ENCODE measurements around the gene TGFBR3L. TPM values are rescaled to one million over a fixed set of nuclear protein-coding genes. Genes with fewer than 3 reads are reported as not detected.

The TGFBR3L gene
- total and polyA plus RNA-seq, 2 of the 13 experiments (the other 11 are each of a cell fraction or from before 2014, with no cell fraction given): 0.20 to 1.0 TPM

DNA sequence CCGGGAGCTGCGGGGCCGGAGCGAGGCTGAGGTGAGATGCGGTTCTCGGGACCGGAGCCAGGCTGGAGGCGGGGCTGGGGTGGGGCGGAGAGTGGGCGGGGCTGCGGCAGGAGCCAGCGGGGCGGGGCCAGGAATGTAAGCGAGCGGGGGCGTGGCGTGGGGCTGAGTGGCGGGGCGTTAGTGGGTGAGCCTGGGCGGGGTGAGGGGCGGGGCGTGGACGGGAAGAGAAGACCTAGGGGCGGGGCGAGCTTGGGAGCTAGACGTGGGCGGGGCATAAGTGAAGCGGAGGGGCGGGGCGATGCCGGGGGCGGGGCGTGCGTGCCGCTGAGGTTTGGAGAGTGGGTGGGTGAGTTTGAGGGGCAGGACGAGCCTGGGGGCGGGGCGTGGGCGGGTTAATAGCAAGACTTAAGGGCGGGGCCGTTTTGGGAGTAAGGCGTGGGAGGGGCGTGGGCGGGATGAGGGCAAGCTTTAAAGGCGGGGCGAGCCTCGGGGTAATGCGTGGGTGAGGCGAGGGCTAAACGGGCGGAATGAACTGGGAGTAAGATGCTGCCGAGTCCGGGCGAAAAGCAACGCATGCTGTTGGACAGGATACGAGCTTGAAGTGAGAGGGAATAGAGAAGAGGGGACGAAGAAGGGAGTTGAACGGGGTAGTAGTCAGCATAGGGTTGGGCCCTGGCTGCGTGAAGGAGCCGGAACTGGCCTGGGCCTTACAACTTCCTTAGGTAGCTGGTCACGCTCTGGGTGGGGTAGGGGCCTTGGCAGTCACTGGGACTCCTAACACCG, 6.1 kb downstream of the TGFBR3L start (continued):
- TF ChIP-seq, protein P1, sequence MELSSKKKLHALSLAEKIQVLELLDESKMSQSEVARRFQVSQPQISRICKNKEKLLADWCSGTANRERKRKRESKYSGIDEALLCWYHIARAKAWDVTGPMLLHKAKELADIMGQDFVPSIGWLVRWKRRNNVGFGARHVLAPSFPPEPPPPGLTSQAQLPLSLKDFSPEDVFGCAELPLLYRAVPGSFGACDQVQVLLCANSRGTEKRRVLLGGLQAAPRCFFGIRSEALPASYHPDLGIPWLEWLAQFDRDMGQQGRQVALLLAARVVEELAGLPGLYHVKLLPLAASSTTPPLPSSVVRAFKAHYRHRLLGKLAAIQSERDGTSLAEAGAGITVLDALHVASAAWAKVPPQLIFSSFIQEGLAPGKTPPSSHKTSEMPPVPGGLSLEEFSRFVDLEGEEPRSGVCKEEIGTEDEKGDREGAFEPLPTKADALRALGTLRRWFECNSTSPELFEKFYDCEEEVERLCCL (CRISPR knock-in tag; IDR thresholded peaks at IDR 0.05; ENCODE audit: borderline replicate concordance): no peak
- TF ChIP-seq ZNF615 (CRISPR knock-in tag; IDR thresholded peaks at IDR 0.05; ENCODE audit: borderline replicate concordance) (no peak), ZNF180 (CRISPR knock-in tag; IDR thresholded peaks at IDR 0.05; ENCODE audit: borderline replicate concordance, low read depth) (no peak), ZNF788 (CRISPR knock-in tag; IDR thresholded peaks at IDR 0.05; ENCODE audit: borderline replicate concordance) (peak; percentile 45; the same call in 1 of the 2 replicates), REPIN1 (CRISPR knock-in tag; IDR thresholded peaks at IDR 0.05; ENCODE audit: borderline replicate concordance, low read depth) (no peak), ZNF816 (CRISPR knock-in tag; IDR thresholded peaks at IDR 0.05; ENCODE audit: borderline replicate concordance) (0 out of 2 replicates have a peak, but pooled peaks have one; percentile 1), PPARG (CRISPR knock-in tag; conservative IDR thresholded peaks at IDR 0.05) (no peak), ZNF556 (CRISPR knock-in tag; IDR thresholded peaks at IDR 0.05; ENCODE audit: borderline replicate concordance) (0 out of 2 replicates have a peak, but pooled peaks have one; percentile 11), EED (CRISPR knock-in tag; IDR thresholded peaks at IDR 0.05) (0 out of 2 replicates have a peak, but pooled peaks have one; percentile 35), ZNF75D (CRISPR knock-in tag; IDR thresholded peaks at IDR 0.05; ENCODE audit: borderline replicate concordance) (no peak), TEAD3 (CRISPR knock-in tag; optimal IDR thresholded peaks at IDR 0.05; ENCODE audit: borderline replicate concordance) (peak; percentile 21), SOX13 (IDR thresholded peaks at IDR 0.05) (no peak), SOX13 (CRISPR knock-in tag; conservative IDR thresholded peaks at IDR 0.05 in 1 of 2, IDR thresholded peaks at IDR 0.05 in 1 of 2) (no peak), KDM6A (CRISPR knock-in tag; IDR thresholded peaks at IDR 0.05; ENCODE audit: low read depth) (no peak), ZNF333 (CRISPR knock-in tag; IDR thresholded peaks at IDR 0.05; ENCODE audit: borderline replicate concordance) (no peak), FOXM1 (CRISPR knock-in tag; IDR thresholded peaks at IDR 0.05) (no peak), SP5 (CRISPR knock-in tag; IDR thresholded peaks at IDR 0.05; ENCODE audit: borderline replicate concordance, low read depth) (peak; percentile 28; the same call in 1 of the 2 replicates), ZSCAN29 (CRISPR knock-in tag; conservative IDR thresholded peaks at IDR 0.05) (no peak)
- TF ChIP-seq, protein P2, sequence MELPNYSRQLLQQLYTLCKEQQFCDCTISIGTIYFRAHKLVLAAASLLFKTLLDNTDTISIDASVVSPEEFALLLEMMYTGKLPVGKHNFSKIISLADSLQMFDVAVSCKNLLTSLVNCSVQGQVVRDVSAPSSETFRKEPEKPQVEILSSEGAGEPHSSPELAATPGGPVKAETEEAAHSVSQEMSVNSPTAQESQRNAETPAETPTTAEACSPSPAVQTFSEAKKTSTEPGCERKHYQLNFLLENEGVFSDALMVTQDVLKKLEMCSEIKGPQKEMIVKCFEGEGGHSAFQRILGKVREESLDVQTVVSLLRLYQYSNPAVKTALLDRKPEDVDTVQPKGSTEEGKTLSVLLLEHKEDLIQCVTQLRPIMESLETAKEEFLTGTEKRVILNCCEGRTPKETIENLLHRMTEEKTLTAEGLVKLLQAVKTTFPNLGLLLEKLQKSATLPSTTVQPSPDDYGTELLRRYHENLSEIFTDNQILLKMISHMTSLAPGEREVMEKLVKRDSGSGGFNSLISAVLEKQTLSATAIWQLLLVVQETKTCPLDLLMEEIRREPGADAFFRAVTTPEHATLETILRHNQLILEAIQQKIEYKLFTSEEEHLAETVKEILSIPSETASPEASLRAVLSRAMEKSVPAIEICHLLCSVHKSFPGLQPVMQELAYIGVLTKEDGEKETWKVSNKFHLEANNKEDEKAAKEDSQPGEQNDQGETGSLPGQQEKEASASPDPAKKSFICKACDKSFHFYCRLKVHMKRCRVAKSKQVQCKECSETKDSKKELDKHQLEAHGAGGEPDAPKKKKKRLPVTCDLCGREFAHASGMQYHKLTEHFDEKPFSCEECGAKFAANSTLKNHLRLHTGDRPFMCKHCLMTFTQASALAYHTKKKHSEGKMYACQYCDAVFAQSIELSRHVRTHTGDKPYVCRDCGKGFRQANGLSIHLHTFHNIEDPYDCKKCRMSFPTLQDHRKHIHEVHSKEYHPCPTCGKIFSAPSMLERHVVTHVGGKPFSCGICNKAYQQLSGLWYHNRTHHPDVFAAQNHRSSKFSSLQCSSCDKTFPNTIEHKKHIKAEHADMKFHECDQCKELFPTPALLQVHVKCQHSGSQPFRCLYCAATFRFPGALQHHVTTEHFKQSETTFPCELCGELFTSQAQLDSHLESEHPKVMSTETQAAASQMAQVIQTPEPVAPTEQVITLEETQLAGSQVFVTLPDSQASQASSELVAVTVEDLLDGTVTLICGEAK (IDR thresholded peaks at IDR 0.05): no peak
- TF ChIP-seq, protein P2 (CRISPR knock-in tag; IDR thresholded peaks at IDR 0.05): 0 out of 2 replicates have a peak, but pooled peaks have one; percentile 18

Measured in HepG2 (cell line).